Measurements from ENCODE around the gene SOX18.

DNA sequence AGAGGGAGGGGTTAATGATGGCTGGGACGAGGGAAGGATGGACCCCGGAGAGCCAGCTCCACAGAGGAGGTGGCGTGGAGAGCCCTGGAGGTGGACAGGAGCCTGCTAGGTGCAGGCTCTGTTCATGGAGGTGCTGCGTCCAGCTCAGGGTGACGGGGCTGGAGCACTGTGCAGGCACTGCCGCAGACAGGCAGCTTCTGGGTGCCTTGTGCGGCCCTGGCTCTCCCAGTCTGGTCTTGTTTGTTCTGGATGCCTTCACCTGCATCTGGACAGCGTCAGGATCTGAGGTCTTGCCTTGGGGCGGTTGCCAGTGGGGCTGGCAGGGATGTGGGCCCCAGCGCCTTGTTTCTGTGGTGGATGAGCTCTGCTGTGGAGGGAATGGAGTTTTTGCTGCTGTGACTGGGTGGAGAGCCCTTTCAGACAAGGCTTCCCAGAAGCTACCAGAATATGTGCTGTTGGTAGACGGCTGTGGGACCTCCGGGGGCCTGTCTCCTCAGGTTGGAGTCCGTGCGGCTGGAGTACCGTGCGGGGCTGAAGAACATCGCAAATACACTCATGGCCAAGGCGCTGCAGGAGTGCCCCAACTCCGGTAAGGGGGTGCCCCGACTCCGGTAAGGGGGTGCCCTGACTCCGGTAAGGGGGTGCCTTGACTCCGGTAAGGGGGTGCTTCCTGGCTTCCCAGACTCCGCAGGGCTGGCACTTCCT lies 21.3 kb downstream of the SOX18 start:
- TF ChIP-seq, protein P1, sequence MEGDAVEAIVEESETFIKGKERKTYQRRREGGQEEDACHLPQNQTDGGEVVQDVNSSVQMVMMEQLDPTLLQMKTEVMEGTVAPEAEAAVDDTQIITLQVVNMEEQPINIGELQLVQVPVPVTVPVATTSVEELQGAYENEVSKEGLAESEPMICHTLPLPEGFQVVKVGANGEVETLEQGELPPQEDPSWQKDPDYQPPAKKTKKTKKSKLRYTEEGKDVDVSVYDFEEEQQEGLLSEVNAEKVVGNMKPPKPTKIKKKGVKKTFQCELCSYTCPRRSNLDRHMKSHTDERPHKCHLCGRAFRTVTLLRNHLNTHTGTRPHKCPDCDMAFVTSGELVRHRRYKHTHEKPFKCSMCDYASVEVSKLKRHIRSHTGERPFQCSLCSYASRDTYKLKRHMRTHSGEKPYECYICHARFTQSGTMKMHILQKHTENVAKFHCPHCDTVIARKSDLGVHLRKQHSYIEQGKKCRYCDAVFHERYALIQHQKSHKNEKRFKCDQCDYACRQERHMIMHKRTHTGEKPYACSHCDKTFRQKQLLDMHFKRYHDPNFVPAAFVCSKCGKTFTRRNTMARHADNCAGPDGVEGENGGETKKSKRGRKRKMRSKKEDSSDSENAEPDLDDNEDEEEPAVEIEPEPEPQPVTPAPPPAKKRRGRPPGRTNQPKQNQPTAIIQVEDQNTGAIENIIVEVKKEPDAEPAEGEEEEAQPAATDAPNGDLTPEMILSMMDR (IDR thresholded peaks at IDR 0.05), result no peak
- TF ChIP-seq POLR2A (IDR thresholded peaks at IDR 0.05), result no peak

Data from uterus (tissue), 2 donors.